GM19035 (cell line): ENCODE data around the gene HPSE2.

Experiments
- ATAC-seq: cut with Tn5 transposase; IDR thresholded peaks from one replicate; pipeline ENCODE4 v1.9.1; 2021; ENCODE audit not compliant: unreplicated experiment

Gene HPSE2

DNA sequence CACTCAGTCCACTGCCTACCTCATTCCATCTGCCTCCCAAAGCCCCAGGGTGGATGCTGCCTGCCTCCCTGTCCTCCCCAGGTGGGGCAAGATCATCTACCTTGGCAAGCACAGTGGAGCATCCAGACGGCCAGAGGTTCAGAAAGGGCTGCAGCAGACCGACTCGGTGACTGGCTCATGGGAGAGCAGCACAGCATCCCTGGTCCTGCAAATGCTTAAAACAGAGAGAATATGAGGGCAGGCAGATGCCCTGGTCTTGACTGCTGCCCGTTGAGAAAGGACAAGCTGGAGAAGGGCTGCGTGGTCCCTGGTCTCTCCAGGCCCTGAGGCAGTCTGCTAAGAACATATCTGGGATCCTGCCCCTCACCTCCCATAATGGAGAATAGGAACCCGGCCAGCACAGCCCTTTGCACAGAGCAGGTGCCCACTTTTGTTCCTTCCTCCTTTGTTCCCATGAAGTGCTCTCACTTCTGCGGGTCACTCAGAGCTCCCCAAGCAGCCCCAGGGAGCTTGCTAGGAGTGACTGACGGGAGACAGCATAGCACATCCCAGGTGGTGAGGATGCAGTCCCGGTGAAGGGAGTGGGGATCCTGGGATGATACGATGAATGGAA, 790.3 kb downstream of the HPSE2 start:
- ATAC-seq: no peak

DNA sequence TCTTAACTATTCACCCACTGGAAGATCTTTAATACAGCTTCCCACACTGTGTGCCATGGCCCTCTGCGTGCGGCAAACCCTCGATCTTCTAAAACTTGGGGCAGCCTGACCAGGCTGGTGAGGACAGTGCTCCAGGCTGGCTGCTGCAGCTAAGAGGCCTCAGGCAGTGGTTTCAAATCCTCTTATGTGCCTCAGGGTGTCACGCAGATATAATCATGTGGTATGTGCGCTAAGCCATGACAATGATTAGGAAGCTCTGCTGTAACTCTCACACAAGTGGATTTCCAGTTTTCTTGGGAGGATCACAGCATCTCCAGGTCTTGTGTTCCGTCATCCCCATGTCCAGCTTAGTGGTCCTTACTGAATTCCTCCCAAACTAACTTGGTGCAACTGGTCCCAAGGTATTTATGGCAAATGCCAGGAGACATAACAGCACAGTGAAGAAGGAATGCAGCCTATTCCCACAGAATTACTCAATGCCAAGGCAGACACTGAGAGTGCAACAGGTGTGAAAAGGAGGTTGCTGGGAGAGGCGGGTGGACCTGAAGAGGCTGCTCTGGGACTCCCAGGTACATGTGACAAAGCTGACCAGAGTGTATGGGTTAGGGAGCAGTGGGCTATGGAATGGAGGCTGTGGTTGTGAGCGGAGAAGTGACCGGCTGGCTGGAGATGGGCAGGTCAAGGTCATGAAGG, 791.2 kb downstream of the HPSE2 start:
- ATAC-seq: no peak

DNA sequence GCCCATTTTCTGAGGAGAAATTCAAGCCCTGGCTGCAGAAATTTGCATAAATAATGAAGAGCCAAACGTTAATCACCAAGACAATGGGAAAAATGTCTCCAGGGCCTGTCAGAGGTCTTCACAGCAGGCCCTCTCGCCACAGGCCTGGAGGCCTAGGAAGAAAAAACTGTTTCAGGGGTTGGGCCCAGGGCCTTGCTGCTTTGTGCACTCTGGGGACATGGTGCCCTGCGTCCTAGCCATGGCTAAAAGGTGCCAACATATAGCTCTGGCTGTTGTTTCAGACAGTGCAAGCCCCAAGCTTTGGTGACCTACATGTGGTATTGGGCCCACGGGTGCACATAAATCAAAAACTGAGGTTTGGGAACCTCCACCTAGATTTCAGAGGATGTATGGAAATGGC, 796.9 kb downstream of the HPSE2 start:
- ATAC-seq: no peak

DNA sequence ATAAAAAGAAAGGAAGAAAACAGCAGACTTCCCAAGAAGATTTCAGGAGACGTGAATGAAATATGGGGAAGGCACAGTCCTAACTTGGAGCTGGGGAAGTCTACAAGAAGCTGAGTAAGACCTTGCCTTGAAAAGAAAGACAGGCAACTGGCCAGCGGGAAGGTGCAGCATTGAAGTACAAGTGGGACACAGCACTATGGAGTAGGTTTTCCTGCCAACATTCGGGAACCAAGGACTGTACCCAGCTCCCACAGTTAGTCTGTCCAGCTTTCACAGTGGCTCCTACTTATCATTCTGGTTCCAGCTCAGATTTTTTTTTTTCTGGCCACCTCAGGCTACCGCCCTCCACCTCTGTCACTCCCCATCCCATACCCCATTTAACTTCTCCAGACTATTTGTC, 798.9 kb downstream of the HPSE2 start:
- no peak for ATAC-seq

DNA sequence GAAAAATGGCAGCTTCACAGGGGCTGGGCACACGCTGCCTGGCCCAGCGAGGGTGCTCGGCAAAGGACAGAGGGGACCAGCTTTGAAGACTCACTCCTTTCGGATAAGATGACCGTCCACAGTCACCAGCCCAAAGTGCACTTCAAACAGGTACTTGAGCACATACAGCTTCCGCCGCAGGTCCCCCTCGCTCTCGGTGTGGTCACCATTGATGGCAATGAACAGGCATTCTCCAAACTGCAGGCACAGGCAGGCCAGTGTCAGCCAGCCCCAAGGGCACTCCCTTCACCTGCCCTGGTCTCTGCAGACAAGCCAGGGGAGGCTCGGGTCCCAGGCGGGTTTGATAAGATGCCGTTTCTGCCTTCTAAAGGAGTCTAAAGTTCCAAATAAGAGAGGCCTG, 800.5 kb downstream of the HPSE2 start:
- no peak for ATAC-seq

DNA sequence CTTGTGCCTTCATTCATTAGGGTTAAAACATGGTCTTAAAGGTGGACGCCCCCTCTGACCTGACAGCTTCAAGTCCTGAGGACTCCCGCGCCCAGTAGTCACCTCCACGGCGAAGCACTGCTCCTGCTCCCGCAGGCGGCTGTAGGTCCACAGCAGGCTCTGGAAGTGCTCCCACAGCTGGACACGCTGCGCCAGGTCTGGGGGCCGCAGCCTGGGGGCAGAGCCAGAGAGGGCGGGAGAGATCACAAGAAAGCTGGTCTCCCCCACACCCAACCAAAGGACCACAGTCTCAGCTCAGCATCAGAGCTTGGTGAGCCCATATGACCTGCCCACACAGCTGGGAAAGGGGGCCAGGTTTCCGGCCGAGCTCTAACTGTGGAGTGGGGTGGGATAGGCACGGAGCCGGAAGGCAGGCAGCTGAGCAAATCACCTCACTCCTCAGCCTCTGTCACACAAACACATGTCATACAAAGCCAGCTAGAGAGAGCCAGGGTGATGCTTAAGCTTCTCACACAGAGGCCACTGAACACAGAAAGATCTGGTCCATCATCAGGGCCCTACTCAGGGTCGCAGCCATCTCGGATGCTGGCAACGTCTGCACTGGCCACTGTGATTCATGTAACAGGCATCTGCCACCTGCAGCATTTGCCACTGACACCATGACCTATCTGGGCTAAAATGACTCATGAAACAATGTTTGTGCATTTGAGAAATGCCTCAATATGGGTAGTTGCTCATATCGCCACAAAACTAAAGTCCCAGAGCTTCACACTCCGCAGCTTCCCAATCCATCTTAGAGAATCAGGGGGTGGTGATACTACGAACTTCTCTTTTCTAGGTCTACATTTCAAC, 801.5 kb downstream of the HPSE2 start:
- ATAC-seq: no peak

DNA sequence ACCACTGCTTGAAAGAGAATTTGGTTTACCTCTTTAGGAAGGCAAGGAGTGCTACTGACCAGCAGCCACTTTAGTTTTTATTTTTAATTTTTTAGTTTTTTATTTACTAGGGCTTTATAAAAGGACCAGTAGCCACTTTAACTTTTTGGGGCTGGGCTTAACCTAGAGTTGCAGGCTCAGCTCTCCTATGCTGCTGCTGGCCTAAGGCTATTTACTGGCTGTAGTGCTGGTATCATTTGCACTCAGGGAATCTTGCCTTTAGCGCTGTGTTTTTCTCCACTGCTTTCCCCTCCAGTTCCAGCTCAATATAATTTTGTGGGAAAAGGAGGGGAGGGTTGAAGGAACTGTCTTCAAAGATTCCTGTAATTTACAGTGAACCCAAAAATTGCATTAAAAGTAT, 802.3 kb downstream of the HPSE2 start:
- no peak for ATAC-seq

DNA sequence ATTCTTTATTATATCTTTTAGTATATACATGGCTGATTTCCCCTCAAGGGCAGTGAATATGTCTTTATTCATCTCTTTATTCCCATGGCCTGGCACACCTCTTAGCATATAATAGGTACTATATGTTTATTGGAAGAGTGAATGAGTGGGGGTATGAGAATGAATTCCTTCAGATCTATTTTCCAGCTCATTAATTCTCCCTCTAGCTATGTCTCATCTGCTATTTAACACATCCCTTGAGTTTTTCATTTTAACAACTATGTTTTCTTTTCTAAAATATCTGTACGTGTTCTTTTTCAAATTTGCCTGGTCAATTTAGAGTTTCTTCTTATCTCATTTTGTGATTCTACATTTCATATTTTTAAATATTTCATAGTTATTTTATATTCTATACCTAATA, 803.3 kb downstream of the HPSE2 start:
- ATAC-seq: no peak

DNA sequence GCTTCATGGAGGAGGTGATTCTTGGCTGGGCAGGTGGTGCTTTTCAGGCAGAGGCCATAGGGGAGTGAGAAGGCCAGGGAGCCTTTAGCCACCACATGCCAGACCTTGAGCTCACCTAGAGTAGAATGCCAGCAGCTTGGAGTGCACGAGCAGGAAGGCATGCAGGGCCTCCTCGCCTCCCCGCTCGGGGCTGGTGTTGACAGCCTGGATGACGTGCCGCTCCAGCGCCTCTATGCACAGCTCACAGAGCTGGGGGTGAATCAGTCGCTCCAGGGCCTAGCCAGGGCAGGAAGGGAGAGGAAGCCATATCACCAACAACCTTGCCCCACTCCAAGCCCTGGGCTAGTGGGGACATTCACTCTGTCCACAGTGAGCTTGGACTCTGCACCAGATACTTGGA, 804.6 kb downstream of the HPSE2 start:
- no peak for ATAC-seq

DNA sequence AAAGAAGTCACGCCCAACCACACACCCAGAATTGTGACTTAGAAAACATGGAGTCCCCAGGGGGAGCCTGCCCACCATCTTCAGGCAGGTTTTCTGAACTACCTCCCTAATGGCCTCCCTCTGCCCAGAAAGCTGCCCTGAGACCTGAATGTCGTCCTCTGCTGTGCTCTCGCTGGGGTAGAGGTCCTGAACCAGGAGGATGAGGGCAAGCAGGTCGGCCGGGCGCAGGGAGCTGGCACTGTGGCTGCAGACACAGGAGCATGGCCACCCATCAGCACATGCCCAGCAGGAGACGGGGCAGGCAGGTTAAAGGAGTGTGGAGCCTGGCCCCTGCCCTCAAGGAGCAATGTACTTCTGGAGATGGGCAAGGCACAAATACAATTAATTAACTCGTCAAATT, 805.2 kb downstream of the HPSE2 start:
- ATAC-seq: no peak

DNA sequence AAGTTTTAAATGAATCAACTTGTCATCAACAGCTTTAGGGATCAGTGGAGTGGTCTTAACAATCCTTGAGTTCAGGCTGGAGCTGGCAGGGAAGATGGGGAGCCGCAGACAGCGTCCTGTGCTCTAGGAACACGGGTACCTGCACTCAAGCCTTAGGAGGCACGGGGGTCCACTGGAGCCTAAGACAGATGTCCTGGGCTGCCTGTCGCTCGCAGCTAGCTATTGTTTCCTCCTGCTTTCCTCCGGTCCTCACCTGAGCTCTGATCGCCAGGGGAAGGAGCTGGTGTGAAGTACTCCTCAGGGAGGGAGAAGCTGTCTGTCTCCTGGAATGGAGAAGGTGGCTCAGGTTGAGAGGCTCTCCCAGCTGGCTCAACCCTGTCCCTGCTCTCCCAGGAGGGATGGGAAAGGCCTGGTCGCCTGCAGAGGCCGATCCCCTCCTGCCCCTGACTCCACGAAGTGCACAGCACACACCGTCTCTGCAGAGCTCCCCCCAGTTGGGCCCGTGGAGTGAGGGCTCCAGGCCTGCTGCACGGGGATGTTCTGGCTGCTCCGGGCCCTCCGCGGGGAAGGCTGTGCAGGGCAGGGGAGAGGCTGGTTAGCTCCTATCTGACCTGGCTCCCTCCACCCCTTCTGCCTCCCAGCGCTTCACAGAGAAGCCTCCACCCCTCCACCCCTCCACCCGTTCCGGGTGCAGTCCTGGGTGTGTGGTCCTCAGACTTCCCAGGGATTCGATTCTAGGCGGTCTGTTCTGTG, 806.2 kb downstream of the HPSE2 start:
- ATAC-seq: no peak

DNA sequence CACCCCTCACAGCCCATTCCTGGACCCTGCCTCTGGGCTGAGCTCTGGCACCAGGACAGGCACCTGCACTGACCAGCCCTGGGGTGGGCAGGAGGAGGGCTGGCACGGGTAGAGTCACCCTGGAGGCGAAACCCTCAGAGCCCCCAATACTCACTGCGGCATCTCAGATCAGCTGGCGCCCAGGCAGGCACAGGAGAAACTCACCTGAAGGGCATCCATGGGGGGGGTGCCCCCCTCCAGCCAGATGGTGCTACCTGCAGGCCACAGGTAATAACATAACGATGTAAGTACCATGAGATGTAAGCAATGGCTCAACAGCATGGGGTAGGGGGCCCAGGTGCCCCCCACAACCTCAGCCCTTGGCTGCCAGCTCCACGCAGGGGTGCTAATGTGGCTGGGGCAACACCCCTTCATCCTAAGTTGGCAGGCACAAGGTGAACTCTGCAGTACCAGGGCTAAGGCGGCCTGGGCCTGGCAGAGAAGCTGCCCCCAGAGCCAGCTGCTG, 808.6 kb downstream of the HPSE2 start:
- no peak for ATAC-seq

DNA sequence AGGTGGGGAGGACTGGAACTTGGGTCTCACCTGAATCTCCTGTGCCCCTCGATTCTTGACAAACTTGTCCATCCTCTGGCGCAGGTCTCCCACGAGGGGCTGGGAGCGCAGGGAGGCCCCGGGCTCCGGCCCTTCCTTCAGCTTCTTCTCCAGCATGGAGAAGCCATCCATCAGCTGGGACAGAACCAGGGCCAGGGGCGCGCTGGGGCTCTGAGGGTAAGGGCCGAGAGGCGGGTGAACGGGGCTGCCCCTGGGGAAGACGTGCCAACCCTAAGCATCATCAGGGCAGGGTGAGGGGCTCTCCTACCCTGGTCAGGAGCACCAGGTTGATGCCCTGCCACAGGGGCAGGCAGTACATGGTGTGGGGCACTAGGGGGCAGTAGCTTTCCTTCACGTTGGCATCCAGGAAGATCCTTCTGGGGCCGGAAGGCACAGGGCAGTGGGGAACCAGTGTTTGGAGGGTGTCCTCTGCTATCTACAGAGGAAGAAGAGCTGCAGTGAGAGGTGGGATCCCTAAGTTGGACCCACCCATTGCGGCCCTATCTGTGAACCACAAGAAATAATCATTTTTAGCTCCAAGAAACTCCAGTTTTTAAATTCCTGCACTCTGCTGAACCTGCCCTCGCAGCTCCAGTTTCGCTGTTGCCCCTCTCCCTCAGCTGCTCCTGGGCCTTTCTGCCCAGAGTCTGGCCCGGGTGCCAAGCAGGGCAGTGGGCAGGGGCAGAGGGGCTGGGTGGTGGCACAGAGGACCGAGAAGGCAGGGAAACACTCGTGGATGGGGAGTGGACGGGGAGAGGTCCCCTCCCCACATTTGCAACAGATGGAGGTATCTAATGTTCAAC, 809.9 kb downstream of the HPSE2 start:
- no peak for ATAC-seq

DNA sequence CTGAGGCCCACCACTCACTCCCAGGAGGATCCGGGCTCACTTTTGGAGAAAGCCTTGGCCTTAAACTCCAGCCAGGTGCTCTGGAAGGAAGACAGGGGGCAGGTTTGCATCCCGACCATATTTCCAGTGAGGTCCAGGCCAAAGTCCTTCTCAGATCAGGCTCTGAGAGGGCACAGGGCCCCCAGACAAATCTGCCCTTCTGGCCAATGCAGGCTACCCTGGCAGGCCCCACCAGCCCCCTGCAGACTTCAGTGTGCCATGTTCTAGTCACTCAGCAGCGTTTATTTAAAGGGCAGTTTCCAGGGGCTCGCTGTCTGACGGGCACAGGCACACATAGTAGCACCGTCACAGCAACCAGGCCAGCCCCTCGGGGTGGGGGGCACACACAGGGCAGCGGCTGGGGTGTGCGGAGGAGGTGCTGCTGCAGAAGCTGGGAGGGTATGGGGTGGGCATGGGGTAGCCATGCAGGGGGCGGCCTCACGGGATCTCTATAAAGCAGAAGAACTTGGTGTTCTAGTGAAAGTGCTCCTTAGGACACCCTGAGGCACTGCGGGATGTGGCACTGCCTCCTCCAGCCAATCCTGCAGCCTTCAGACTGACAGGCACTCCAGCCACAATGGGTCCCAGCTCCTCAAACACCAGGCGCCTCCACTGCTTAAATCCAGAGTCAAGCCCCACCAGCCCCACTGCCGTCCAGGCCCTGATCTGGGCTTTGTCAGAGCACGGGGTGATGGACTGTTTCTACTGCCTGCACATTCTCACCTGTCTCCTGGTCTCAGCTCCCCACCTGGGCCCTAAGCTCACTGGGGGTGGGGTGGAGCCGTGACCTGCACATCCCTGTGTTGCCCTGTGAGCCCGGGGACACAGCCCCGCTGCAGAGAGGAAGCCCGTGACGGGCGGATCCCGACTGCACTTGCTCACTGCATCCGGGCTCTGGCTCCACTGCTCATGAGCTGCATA, 811.1 kb downstream of the HPSE2 start:
- no peak for ATAC-seq

DNA sequence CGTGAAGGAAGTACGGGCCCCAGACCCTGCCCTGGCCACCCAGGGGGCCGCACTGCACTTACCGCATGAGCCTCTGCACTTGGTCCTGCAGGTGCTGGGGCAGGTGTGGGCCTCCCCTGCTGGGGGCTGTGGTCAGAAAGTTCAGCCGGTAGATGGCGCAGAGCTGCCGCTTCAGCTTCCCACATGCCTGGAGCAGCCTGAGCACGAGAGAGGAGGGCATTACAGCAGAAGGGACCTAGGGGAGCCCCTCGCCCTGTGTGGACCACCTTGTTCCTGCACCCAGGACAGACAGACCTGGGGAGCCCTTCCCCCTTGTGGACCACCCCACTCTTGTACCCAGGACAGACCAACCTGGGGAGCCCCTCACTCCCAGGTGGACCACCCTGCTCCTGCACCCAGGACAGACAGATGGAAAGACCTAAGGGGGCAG, 811.9 kb downstream of the HPSE2 start:
- no peak for ATAC-seq

DNA sequence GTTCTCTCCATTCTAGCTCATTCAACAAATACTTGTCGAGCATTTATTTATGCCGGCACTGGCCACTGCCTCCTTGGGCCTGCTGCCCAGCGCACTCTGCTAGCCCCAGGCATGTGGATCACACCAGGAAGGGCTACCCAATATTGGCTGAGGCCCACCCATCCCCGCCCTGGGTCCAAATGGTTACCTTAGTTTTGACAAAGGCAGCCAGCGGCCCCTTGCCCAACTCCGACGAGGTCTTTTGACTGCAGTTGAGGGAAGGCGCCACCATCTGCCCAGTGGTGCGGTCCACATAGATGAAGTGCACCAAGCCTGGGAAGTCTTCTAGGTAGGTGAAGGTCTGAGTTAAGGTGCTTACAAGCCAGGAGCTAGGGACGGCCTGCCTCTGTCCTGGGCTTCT, 813.5 kb downstream of the HPSE2 start:
- ATAC-seq: no peak

DNA sequence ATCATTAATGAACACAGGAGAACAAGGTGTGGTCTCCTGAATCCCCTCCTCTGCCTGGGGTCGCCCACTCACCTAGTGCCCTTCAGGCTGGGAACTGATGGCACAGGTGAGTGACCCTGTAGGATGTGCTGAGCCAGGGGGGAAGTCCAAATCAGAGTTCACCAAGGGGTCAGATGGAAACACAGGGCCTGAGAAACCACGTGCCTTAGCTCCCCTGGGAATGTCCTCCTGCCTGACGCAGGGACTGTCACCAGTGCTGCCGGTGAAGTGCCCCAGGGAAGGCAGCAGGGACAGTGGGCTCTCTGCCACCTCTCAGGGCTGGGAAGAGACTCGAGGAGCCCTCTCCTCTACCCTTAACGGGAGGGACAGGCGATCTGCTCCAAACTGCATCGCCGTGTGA, 814.9 kb downstream of the HPSE2 start:
- no peak for ATAC-seq

DNA sequence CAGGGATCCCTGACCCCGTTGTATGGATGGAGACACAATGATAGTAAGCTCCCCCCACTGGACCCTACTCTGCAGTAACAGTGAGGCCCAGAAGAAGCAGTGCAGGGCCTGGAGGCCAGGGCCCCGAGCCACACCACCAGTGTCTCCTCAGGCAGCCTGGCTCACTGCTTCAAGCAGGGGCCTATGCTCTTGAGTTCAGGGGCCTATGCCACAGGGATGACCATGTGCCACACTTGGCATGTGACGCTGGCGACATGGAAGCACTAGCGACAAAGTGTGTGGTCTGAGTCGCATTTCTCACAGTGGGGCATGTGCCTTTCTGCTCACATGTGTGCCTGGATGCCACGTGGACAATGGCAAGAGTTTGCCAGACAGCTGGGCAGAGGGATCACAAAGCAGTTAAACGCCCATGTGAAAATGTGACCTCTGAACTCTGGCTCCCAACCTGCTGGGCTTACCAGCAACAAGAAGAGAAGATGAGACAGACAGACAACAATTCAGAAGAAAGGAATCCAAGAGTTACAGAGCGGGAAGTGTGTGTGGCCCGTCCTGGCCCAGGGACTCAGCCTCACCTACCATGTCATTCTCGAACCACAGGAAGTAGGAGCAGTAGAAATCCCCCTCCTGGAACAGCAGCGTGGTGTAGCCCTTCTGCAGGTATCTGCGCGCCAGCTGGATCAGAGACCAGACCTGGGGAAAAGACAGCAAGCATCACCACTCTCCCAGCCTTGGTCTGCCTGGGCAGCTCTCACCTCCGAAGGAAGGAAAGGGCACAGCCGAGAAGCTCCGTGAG, 816.0 kb downstream of the HPSE2 start:
- ATAC-seq: no peak
